ENCODE measurements around the gene BMP5.

Gene BMP5

DNA sequence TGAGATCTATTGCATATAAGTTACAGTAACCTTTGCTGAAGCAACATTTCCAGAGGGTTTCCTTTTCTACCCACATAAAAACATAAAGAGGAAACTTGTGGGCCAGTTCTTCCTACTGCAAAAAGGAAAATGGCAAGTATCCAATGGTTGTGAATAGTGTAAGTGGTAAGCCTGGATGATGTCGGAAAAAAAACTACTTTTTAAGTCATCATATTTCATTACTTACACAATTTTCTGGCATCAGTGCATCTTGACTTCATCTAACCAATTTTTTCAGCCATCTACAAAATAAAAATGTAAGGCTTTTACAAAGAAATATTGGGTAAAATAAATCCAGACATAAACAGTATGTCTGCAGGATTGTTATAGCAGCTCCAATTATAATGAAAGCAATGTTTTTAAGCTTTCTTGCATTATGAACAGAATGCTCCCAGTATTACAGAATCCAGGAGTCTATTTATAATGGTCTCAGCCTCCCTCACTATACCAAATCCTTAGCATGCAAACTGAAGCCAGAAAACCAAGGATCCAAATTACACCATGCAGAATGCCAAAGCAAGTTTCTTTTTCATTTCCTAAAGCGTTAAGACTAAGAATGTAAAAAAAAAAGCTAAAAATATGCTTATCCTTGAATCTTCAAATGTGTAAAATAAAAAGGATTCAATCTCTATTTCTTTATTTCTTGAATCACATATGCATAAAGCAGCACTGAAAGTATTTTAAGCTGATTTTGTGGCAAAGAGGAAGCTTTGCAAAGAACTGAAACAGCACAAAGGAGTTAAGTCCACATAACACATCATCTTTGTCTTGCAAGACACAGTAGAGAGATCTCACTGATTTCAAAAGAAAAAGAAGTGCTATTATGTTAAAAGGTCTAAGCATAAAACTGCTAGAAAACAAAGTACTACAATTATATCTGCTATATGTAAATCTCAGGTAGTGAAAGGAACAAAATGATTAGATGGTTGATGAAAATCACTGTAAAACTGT lies 169.6 kb downstream of the BMP5 start:
- DNase-seq = no peak

DNA sequence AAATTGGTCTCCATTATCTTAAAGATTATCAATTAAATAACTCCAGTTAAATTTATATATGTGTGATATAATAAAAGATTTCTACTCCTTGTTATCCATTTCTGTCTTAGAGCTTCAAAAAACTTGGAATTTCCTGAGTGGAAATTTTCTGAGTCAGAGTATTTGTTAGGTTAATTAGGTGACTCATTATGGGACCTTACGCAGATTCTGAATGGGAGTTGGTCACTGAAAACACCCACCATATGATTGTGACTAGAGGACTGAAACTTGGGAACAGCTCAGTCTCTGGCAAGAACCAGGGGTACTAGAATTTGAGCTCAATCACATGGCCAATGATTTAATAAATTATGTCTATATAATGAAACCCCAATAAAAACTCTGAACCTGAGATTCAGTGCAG lies 171.0 kb downstream of the BMP5 start:
- DNase-seq = no peak

Measured in effector CD4-positive, alpha-beta T cell (primary cell).